ENCODE results near the gene RIPOR3.
"Not testable (repeated sequence)": the region's sequence is repeated elsewhere in the genome, so short reads cannot be mapped to it uniquely, and the experiment has no call there.

RIPOR3 gene

GRCh38 chr20:50628853-50629669, 62.3 kb downstream of the RIPOR3 start:
- DNase-seq, result no peak

- DNase-seq, result no peak
These were observed 63.0 kb downstream of the RIPOR3 start for GRCh38 chr20:50628332-50628731.

- no peak for DNase-seq
These were observed 63.6 kb downstream of the RIPOR3 start for GRCh38 chr20:50627747-50628146.

- no peak for DNase-seq
These were observed 65.2 kb downstream of the RIPOR3 start for GRCh38 chr20:50625986-50626677.

DNA sequence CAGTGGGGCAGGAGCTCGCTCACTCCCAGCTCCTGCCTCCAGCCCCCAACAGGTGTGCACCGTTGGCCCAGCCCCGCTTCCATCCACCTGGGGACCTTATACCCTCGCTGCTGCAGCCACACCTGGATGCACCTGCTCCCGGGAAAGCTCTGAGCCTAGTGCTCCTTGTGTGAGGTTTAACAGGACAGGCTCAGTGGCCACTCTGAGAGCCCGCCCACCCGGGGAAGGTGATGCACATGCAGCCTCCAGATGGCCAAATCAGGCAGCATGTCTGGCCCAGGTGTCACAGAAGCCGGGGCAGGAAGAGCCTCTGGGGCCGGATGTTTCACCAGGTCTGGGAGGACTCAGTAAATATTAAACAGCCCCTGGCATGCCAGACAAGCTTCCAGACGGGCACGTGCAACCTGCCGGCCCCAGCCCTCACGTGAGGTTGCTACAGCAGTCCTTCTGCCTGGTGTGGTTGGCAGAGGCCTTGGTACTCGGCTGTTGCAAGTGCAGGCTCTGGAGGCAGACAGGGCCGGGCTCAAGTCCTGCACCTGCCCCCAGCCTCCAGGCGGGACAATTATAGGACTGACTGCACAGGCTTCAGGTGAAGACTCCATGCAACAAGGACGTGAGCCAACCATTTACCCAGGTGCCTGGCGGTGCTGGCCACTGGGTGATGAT, 66.9 kb downstream of the RIPOR3 start:
- DNase-seq, result no peak

GRCh38 chr20:50621068-50621665, 70.2 kb downstream of the RIPOR3 start:
- DNase-seq, result no peak

GRCh38 chr20:50620459-50620858, 70.9 kb downstream of the RIPOR3 start:
- DNase-seq, result not testable (repeated sequence)

- DNase-seq, result no peak
These were observed 72.8 kb downstream of the RIPOR3 start for GRCh38 chr20:50618537-50618936.

- no peak for DNase-seq
These were observed 74.3 kb downstream of the RIPOR3 start for GRCh38 chr20:50617022-50617421.

DNA sequence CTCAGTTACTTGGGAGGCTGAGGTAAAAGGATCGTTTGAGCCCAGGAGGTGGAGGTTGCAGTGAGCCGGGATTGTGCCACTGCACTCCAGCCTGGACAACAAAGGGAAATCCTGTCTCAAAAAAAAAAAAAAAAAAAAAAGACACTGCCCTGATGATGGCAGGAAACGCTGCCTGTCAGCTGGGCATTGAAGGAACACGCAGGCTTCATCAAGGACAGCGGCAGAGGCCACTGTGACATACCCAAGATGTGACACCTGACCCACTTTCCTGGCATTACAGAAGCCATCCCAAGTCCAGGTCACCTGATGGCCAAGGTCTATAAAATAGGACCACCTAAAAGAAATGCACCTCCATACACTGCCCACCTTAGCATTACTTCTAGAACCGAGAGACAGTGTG, 75.9 kb downstream of the RIPOR3 start:
- DNase-seq, result no peak

- no peak for DNase-seq
These were observed 77.7 kb downstream of the RIPOR3 start for GRCh38 chr20:50613438-50614169.

DNA sequence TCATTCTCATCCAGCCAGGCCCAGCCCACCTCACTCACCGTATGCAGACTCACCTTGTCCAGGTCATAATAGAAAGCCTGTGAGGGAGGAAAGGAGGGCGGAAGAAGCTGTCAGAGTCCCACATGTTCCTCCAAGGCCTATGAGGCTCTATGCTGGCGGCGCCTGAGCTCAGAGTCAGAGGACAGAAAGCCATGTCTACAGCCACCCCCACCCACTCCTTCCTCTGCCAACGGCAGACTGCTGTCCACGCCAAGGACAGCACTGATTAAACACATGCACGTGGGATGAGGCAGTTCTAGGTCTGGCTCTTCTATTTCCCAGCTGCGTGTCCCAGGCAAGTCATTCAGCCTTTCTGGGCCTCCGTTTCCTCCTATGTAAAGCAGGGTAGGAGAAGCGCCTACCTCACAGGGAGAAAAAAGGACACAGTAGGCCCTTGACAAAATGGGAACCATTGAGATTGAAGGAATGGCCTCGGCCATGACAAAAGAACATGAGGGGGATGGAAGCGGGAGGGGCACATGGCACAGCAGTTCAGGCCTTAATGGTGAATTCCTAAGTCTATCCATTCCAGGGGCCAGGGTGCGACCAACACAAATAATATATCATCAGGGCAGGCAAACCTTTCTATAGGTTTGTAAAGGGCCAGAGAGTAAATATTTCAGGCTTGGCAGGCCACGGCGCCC, 80.1 kb downstream of the RIPOR3 start:
- no peak for DNase-seq

GRCh38 chr20:50610212-50610718, 81.1 kb downstream of the RIPOR3 start:
- no peak for DNase-seq

GRCh38 chr20:50609438-50609989, 81.8 kb downstream of the RIPOR3 start:
- no peak for DNase-seq

DNA sequence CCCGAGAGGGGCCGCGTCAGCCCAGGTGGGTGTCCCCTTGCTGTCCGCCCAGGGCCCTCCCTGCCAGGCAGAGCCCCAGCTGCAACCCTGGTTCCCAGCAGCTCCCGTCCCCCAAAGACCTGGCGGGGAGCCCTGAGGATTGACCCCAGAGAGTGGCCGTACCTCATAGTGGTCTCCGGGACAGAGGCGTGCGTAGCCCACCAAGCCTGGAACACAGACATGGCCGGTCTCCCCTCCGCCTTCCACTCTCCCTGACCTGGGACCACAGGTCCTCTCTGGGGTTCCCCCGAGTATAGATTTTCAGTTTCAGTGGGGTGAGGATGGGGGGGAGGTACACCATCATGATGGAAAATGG, 82.6 kb downstream of the RIPOR3 start:
- no peak for DNase-seq

GRCh38 chr20:50607850-50608749, 83.2 kb downstream of the RIPOR3 start:
- DNase-seq, result no peak

GRCh38 chr20:50607436-50607835, 83.9 kb downstream of the RIPOR3 start:
- no peak for DNase-seq

- DNase-seq, result no peak
These were observed 86.2 kb downstream of the RIPOR3 start for GRCh38 chr20:50605136-50605535.

GRCh38 chr20:50604451-50604850, 86.9 kb downstream of the RIPOR3 start:
- DNase-seq, result no peak

DNA sequence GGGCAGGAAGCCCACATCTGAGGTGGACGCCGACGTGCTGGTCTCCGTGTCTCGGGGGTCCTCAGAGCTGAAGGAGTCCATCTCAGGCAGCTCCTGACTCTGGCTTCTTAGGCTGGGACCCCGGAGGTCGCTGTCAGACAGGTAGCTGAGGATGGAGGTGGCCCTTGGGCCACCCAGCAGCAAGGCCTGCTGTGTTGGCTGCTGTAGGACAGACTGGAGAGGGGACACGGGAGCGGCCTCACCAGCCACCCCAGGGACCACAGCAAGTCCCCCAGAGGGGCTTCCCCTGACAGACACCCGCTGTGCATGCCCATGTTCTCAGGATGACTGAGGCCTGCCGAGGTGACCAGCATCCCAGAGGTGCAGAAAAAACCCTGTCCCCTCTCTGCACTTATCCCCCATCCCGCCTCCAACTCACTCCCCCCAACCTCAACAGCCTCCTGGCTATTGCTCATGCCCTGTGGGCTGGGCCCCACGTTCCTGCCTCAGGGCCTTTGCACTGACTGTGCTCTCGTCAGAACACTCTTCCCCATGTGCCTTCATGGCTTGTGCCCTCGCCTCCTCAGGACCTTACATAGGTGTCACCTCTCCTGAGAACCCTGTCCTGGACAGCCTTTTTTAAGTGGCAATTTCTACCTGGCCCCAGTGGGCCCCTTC, 88.8 kb downstream of the RIPOR3 start:
- no peak for DNase-seq

All from SIG-M5 (cell line).